DOHH2 (cell line): ENCODE measurements around the gene PCDHB16.
"Not testable (repeated sequence)": the region's sequence is repeated elsewhere in the genome, so short reads cannot be mapped to it uniquely, and the experiment has no call there.

Experiments
- EZH2phosphoT487 ChIP-seq: fragments of 200-600 bp; sonication (generic); IDR thresholded peaks from 2 replicates; pipeline ENCODE4 v1.6.1; 2017; ENCODE audit warnings: borderline replicate concordance, mild to moderate bottlenecking, antibody characterized with exemption, low read length, moderate library complexity, mixed read lengths
- TF ChIP-seq, protein P1 (sequence below): fragments of 200-600 bp; sonication (generic); IDR thresholded peaks from one replicate; pipeline ENCODE4 v1.5.1; 2014; ENCODE audit warnings: antibody characterized with exemption, mild to moderate bottlenecking, low read depth, low read length; ENCODE audit not compliant: poor library complexity, severe bottlenecking

DNA sequence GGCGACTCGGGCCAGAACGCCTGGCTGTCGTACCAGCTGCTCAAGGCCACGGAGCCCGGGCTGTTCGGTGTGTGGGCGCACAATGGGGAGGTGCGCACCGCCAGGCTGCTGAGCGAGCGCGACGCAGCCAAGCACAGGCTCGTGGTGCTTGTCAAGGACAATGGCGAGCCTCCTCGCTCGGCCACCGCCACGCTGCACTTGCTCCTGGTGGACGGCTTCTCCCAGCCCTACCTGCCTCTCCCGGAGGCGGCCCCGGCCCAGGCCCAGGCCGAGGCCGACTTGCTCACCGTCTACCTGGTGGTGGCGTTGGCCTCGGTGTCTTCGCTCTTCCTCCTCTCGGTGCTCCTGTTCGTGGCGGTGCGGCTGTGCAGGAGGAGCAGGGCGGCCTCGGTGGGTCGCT, 12.1 kb downstream of the PCDHB16 start:
- TF ChIP-seq, protein P1, sequence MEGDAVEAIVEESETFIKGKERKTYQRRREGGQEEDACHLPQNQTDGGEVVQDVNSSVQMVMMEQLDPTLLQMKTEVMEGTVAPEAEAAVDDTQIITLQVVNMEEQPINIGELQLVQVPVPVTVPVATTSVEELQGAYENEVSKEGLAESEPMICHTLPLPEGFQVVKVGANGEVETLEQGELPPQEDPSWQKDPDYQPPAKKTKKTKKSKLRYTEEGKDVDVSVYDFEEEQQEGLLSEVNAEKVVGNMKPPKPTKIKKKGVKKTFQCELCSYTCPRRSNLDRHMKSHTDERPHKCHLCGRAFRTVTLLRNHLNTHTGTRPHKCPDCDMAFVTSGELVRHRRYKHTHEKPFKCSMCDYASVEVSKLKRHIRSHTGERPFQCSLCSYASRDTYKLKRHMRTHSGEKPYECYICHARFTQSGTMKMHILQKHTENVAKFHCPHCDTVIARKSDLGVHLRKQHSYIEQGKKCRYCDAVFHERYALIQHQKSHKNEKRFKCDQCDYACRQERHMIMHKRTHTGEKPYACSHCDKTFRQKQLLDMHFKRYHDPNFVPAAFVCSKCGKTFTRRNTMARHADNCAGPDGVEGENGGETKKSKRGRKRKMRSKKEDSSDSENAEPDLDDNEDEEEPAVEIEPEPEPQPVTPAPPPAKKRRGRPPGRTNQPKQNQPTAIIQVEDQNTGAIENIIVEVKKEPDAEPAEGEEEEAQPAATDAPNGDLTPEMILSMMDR, result not testable (repeated sequence)
- not testable (repeated sequence) for TF ChIP-seq EZH2phosphoT487
